Activated T-cell treated with anti-CD3 and anti-CD28 coated beads for 48 hours (primary cell): ENCODE measurements around the gene OSBPL7.

ENCODE experiments used
- DNase-seq: peaks from one replicate; pipeline ENCODE4 v3.0.0-alpha.2; 2020; ENCODE audit warnings: low read depth

Gene OSBPL7

GRCh38 chr17:47846716-47847340, 25.2 kb upstream of the OSBPL7 start:
- no peak for DNase-seq

- DNase-seq, result no peak
These were observed 24.1 kb upstream of the OSBPL7 start for GRCh38 chr17:47845716-47846075.

- DNase-seq, result no peak
These were observed 23.5 kb upstream of the OSBPL7 start for GRCh38 chr17:47844814-47845715.

- no peak for DNase-seq
These were observed 22.6 kb upstream of the OSBPL7 start for GRCh38 chr17:47844227-47844626.

GRCh38 chr17:47843391-47843730, 21.8 kb upstream of the OSBPL7 start:
- DNase-seq, result no peak

- no peak for DNase-seq
These were observed 20.1 kb upstream of the OSBPL7 start for GRCh38 chr17:47841488-47842291.

- DNase-seq, result peak; percentile 92
These were observed 19.3 kb upstream of the OSBPL7 start, which contains the start of gene SCRN2 for GRCh38 chr17:47840742-47841487. Gene SCRN2 (minus strand): TSS chr17:47841273. CDS start chr17:47840843, 430 bp downstream.

GRCh38 chr17:47840001-47840741, 18.6 kb upstream of the OSBPL7 start:
- no peak for DNase-seq

GRCh38 chr17:47839071-47839470, 17.5 kb upstream of the OSBPL7 start:
- DNase-seq, result no peak

GRCh38 chr17:47838636-47839035, 17.0 kb upstream of the OSBPL7 start:
- DNase-seq, result no peak

- no peak for DNase-seq
These were observed 15.9 kb upstream of the OSBPL7 start for GRCh38 chr17:47837401-47838039.

GRCh38 chr17:47836601-47837000, 15.0 kb upstream of the OSBPL7 start:
- DNase-seq, result no peak

GRCh38 chr17:47834756-47835155, 13.2 kb upstream of the OSBPL7 start:
- DNase-seq, result no peak

GRCh38 chr17:47831934-47832327, 10.3 kb upstream of the OSBPL7 start:
- DNase-seq, result no peak

GRCh38 chr17:47831003-47831933, 9.7 kb upstream of the OSBPL7 start, which contains the start of the genes LRRC46 and MRPL10:
Gene LRRC46 (plus strand): TSS chr17:47831670. CDS start chr17:47831990, 320 bp downstream.
Gene MRPL10 (minus strand): TSS chr17:47831541. CDS start chr17:47831511, 30 bp downstream.
- DNase-seq, result peak; percentile 91

GRCh38 chr17:47830396-47831002, 8.9 kb upstream of the OSBPL7 start:
- DNase-seq, result no peak

- DNase-seq, result no peak
These were observed 8.3 kb upstream of the OSBPL7 start for GRCh38 chr17:47829870-47830269.

- no peak for DNase-seq
These were observed 1.9 kb upstream of the OSBPL7 start for GRCh38 chr17:47823519-47823918.

- DNase-seq, result no peak
These were observed 1.2 kb upstream of the OSBPL7 start for GRCh38 chr17:47822785-47823184.
